ENCODE data around the gene TMEM163.

TMEM163 gene

DNA sequence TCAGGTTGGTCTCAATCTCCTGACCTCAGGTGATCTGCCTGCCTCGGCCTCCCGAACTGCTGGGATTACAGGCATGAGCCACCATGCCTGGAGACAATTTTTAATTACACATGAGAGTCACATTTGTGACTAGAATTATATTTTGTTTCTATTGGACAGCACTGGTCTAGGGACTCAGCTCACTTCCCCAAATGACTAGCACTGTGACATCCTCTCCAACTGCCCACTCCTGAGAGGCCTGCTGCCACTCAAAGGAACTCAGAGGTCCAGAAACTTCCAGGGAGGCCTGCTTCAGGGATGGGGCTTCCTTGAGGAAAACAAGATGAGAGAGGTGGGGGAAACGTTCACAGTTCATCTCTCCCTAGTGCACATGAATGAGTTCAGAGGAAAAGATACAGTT lies 29.5 kb downstream of the TMEM163 start:
- TF ChIP-seq, protein P1, sequence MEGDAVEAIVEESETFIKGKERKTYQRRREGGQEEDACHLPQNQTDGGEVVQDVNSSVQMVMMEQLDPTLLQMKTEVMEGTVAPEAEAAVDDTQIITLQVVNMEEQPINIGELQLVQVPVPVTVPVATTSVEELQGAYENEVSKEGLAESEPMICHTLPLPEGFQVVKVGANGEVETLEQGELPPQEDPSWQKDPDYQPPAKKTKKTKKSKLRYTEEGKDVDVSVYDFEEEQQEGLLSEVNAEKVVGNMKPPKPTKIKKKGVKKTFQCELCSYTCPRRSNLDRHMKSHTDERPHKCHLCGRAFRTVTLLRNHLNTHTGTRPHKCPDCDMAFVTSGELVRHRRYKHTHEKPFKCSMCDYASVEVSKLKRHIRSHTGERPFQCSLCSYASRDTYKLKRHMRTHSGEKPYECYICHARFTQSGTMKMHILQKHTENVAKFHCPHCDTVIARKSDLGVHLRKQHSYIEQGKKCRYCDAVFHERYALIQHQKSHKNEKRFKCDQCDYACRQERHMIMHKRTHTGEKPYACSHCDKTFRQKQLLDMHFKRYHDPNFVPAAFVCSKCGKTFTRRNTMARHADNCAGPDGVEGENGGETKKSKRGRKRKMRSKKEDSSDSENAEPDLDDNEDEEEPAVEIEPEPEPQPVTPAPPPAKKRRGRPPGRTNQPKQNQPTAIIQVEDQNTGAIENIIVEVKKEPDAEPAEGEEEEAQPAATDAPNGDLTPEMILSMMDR (IDR thresholded peaks at IDR 0.05; ENCODE audit: low read depth, low read length) = no peak
- in situ Hi-C loops (cut with HindIII; ENCODE audit: low sequenced_read_pairs) = no loop called here
- DNase-seq (ENCODE audit: low read depth, low spot score) = no peak
- no peak overlapping the region for H3K4me3 ChIP-seq (ENCODE audit: low read depth, low read length)

DNA sequence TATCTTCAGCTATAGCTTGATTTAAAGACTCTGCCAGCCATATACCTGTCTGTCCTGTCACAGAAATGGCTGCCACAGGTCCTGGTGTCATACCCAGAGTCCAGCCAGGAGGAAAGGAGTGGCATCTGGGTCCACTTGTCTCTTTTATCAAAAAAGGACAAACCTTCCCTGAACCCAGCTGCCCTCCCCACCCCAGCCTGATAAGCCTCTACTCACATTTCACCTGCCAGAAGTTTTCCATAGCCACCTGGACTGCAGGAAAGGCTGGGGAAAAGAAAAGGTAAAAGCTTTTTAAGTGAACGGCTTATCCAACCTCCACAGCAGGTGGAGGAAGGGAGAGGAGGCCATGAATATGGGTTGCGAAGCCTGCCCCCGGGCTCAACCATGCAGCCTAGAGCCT lies 32.8 kb downstream of the TMEM163 start:
- TF ChIP-seq, protein P1 (IDR thresholded peaks at IDR 0.05; ENCODE audit: low read depth, low read length) = no peak
- in situ Hi-C loops (cut with HindIII; ENCODE audit: low sequenced_read_pairs) = no loop called here
- H3K4me3 ChIP-seq (ENCODE audit: low read depth, low read length) = no peak overlapping the region
- DNase-seq (ENCODE audit: low read depth, low spot score) = no peak

DNA sequence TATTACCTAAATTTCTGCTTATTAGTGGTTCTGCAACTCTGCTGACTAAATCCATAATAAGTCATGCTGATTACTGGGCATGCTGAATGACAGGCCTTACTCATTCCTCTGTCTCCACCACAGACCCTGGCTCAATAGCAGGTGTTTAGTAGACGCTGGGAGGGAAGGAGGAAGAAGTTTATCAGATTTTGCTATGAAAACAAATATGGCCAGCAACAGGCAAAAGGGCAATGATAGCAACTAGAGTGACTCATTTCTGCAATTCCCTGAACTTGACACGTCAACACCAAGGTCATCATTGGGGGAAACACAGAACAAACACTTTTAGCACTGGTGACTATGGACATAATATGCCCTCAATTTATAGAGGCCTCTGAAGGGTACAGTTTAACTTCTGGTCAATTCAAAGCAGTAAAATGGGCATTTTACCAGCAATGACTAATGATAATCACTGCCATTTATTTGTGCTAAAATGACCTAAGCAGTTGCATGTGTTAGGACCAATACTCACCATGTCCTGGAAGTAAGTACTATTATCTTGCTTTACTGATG lies 35.2 kb downstream of the TMEM163 start:
- in situ Hi-C loops (cut with HindIII; ENCODE audit: low sequenced_read_pairs) = no loop called here

DNA sequence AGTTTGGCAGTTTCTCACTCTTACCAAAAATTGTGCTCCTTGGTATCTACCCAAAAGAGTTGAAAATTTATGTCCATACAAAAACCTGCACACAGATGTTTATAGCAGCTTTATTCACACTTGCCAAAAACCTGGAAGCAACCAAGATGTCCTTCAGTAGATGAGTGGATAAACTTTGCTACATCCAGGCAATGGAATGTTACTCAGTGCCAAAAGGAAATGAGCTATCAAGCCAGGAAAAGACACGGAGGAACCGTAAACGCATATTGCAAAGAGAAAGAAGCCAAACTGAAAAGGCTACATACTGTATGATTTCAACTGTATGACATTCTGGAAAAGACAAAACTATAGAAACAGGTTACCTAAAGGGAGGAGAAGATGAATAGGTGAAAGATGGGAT lies 36.1 kb downstream of the TMEM163 start:
- TF ChIP-seq, protein P1 (IDR thresholded peaks at IDR 0.05; ENCODE audit: low read depth, low read length) = no peak
- H3K4me3 ChIP-seq (ENCODE audit: low read depth, low read length) = no peak overlapping the region
- no peak for DNase-seq (ENCODE audit: low read depth, low spot score)
- in situ Hi-C loops (cut with HindIII; ENCODE audit: low sequenced_read_pairs) = no loop called here

More for the DNA sequence above, 35.2 kb downstream of the TMEM163 start:
- TF ChIP-seq, protein P1 (IDR thresholded peaks at IDR 0.05; ENCODE audit: low read depth, low read length) = no peak
- peak; percentile 7 for DNase-seq (ENCODE audit: low read depth, low spot score)
- no peak overlapping the region for H3K4me3 ChIP-seq (ENCODE audit: low read depth, low read length)

DNA sequence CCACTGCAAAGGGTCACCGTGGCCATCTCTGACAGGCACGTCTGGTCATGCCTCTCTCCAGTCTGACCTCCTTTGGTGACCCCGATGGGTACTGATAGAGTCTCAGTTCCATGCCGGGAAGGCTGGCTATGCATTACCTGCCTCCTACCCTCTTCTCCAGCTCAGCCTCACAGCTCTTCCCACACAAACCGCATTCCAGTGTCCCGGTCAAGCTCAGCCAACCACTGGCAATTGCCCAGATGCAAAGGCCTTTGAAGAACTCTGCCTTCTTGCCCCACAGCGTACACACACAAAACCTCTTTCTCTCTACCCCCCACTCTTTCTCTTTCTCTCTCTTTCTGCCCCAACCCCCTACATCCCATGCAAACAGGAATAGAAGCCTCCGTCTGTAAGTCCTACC lies 37.6 kb downstream of the TMEM163 start:
- no peak overlapping the region for H3K4me3 ChIP-seq (ENCODE audit: low read depth, low read length)
- in situ Hi-C loops (cut with HindIII; ENCODE audit: low sequenced_read_pairs) = no loop called here
- TF ChIP-seq, protein P1 (IDR thresholded peaks at IDR 0.05; ENCODE audit: low read depth, low read length) = no peak
- no peak for DNase-seq (ENCODE audit: low read depth, low spot score)

DNA sequence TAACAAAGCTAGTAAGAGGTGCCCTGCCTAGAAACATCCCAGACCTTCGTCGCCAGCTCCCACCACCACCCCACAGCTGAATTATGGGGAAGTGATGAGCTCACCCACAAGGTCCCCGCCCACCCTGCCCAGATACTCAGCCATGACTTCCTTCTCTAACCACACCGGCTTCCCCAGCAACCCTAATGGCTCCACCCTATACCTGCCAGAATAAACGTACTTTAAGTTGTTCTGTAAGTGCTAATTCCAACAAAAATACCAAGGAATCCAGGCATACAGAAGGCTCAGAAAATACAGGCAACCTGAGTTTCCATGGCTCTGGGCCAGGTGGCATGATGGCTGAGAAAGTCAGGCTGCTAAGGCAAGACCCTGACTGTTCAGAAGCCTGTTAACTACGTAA lies 39.1 kb downstream of the TMEM163 start:
- DNase-seq (ENCODE audit: low read depth, low spot score) = no peak
- H3K4me3 ChIP-seq (ENCODE audit: low read depth, low read length) = no peak overlapping the region
- in situ Hi-C loops (cut with HindIII; ENCODE audit: low sequenced_read_pairs) = no loop called here
- TF ChIP-seq, protein P1 (IDR thresholded peaks at IDR 0.05; ENCODE audit: low read depth, low read length) = no peak

DNA sequence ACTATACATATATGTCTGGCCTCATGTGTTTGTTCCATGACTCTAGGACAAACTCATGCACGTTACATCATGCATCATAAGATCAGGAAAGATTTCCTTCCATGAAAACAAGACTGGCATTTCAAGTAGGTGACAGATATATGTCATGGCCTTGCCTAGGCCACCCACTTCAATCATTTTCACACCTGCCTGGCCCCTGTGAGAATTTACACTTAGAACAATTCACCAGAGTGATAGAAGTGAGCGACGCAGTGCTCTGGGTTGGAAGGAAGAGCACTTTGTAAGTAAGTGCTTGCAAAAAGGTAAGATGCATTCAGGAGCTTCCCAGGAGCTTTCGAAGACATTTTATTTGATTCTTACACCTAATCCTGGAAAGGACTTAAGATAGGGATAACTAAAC lies 39.5 kb downstream of the TMEM163 start:
- in situ Hi-C loops (cut with HindIII; ENCODE audit: low sequenced_read_pairs) = no loop called here
- H3K4me3 ChIP-seq (ENCODE audit: low read depth, low read length) = no peak overlapping the region
- TF ChIP-seq, protein P1 (IDR thresholded peaks at IDR 0.05; ENCODE audit: low read depth, low read length) = no peak
- DNase-seq (ENCODE audit: low read depth, low spot score) = no peak
